Type B pancreatic cell (in vitro differentiated cells): Measurements from ENCODE around the gene DDX4. TPM values are rescaled to one million over a fixed set of nuclear protein-coding genes. Genes with fewer than 3 reads are reported as not detected.
"Not testable (repeated sequence)": the region's sequence is repeated elsewhere in the genome, so short reads cannot be mapped to it uniquely, and the experiment has no call there.

Experiments
- DNase-seq: peaks from one replicate; pipeline ENCODE4 v3.0.0; 2021; ENCODE audit warnings: mixed read lengths; ENCODE audit not compliant: unreplicated experiment; ENCODE audit errors: extremely low spot score
- H3K27ac Mint-ChIP-seq: 2 replicates; pipeline ENCODE4 v1.8.0; 2021; ENCODE audit warnings: mild to moderate bottlenecking, mixed read lengths
- H3K27me3 Mint-ChIP-seq: 2 replicates; pipeline ENCODE4 v1.8.0; 2021; ENCODE audit warnings: mixed read lengths
- H3K36me3 Mint-ChIP-seq: 2 replicates; pipeline ENCODE4 v1.8.0; 2021; ENCODE audit warnings: mixed read lengths
- H3K4me1 Mint-ChIP-seq: one replicate; pipeline ENCODE4 v1.8.0; 2021; ENCODE audit warnings: mixed read lengths; ENCODE audit not compliant: unreplicated experiment
- H3K4me3 Mint-ChIP-seq: 2 replicates; pipeline ENCODE4 v1.8.0; 2021; ENCODE audit warnings: mild to moderate bottlenecking, mixed read lengths
- H3K9me3 Mint-ChIP-seq: 2 replicates; pipeline ENCODE4 v1.8.0; 2021; ENCODE audit warnings: mixed read lengths
- total RNA-seq: library from RNA; stranded (reverse); gene quantifications from 2 replicates; pipeline ENCODE4 v1.2.1, GENCODE V29; 2021; ENCODE audit warnings: low replicate concordance
- TF ChIP-seq, protein P1 (sequence below): fragments of 200-600 bp; sonication (generic); conservative IDR thresholded peaks from 2 replicates; pipeline ENCODE4 v1.5.0; 2021; ENCODE audit warnings: antibody characterized with exemption, mild to moderate bottlenecking

The DDX4 gene
- total RNA-seq, 1 donor from 2014 or later: not detected

GRCh38 chr5:55714749-55715148 lies 23.1 kb upstream of the DDX4 start:
- Mint-ChIP-seq H3K4me1 (peaks cover 17% of the 10 kb centered on the region), H3K27ac (no peak overlapping the region), H3K36me3 (no peaks in the 10 kb centered on the region), H3K9me3 (peaks cover 19% of the 10 kb centered on the region), H3K27me3 (no peaks in the 10 kb centered on the region), H3K4me3 (no peak overlapping the region)
- TF ChIP-seq, protein P1, sequence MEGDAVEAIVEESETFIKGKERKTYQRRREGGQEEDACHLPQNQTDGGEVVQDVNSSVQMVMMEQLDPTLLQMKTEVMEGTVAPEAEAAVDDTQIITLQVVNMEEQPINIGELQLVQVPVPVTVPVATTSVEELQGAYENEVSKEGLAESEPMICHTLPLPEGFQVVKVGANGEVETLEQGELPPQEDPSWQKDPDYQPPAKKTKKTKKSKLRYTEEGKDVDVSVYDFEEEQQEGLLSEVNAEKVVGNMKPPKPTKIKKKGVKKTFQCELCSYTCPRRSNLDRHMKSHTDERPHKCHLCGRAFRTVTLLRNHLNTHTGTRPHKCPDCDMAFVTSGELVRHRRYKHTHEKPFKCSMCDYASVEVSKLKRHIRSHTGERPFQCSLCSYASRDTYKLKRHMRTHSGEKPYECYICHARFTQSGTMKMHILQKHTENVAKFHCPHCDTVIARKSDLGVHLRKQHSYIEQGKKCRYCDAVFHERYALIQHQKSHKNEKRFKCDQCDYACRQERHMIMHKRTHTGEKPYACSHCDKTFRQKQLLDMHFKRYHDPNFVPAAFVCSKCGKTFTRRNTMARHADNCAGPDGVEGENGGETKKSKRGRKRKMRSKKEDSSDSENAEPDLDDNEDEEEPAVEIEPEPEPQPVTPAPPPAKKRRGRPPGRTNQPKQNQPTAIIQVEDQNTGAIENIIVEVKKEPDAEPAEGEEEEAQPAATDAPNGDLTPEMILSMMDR: no peak
- no peak for DNase-seq

GRCh38 chr5:55715519-55716078 lies 22.3 kb upstream of the DDX4 start:
- Mint-ChIP-seq H3K27me3 (no peaks in the 10 kb centered on the region), H3K36me3 (no peaks in the 10 kb centered on the region), H3K9me3 (peaks cover 19% of the 10 kb centered on the region), H3K4me1 (peaks cover 17% of the 10 kb centered on the region), H3K27ac (no peak overlapping the region), H3K4me3 (no peak overlapping the region)
- TF ChIP-seq, protein P1: no peak
- no peak for DNase-seq

GRCh38 chr5:55719026-55719425 lies 18.8 kb upstream of the DDX4 start:
- DNase-seq, H3K4me3 Mint-ChIP-seq, H3K27me3 Mint-ChIP-seq, H3K4me1 Mint-ChIP-seq, H3K27ac Mint-ChIP-seq, H3K36me3 Mint-ChIP-seq: not testable (repeated sequence)
- peaks cover 16% of the 10 kb centered on the region for H3K9me3 Mint-ChIP-seq

DNA sequence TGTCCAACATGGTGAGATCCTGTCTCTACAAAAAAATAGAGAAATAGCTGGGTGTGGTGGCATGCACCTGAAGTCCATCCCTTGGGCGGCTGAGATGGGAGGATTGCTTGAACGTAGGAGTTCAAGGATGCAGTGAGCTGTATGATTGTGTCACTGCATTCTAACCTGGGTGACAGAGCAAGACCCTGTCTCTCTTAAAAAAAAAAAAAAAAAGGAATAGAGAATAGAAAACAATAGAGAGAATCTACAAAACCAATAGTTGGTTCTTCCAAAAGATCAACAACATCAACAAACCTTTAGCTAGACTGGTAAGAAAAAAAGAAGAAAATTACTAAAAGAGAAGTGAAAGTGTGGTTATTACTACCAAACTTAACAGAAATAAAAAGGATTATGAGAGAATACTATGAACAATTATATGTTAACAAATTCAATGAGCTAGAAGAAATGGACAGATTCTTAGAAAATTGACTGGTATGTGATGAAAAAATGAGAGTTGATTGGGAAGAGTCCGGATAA lies 17.6 kb upstream of the DDX4 start:
- TF ChIP-seq, protein P1: no peak
- no peaks in the 10 kb centered on the region for H3K27me3 Mint-ChIP-seq
- no peak for DNase-seq
- H3K36me3 Mint-ChIP-seq: no peaks in the 10 kb centered on the region
- H3K9me3 Mint-ChIP-seq: peaks cover 14% of the 10 kb centered on the region
- no peaks in the 10 kb centered on the region for H3K4me1 Mint-ChIP-seq
- H3K4me3 Mint-ChIP-seq: no peak overlapping the region
- no peak overlapping the region for H3K27ac Mint-ChIP-seq

DNA sequence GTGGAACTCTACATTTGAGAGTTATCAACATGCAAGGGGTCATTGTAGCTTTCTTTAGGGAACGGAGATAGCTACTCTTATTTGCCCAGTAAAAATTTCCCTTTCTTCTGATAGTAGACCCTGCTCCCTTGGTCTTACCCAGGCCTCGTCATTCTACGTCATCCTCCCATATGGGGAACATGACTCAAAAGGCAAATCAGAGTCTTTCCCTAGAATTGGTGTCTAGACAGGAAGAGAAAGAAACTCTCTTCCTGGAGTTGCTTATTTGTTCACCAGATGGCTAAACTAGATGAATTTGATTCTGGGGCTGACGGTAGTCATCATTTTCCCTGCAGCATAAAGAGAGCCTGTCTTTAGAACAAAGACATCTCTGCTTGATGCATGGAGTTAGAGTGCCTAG lies 13.6 kb upstream of the DDX4 start:
- H3K36me3 Mint-ChIP-seq: no peaks in the 10 kb centered on the region
- H3K27me3 Mint-ChIP-seq: no peaks in the 10 kb centered on the region
- TF ChIP-seq, protein P1: no peak
- H3K4me3 Mint-ChIP-seq: no peak overlapping the region
- no peak overlapping the region for H3K27ac Mint-ChIP-seq
- H3K9me3 Mint-ChIP-seq: no peaks in the 10 kb centered on the region
- H3K4me1 Mint-ChIP-seq: no peaks in the 10 kb centered on the region
- no peak for DNase-seq

DNA sequence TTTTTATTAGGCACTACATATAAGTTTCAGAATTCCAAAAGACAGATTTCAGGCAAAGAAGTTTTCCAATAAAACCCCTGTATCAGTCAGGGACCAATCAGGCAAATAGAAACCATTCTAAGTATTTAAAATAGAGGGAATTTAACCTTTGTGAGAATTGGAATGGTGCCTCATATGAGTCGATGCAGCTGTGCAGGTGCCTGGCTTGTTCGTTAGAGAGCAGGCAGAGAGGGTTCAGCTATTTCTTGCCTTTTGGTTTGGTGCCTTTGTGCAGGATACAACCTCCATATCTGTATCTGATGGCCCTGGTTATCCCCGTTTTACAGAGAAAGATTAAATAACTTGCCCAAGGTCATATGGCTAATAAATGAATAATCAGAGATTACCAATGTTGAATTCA lies 6.0 kb upstream of the DDX4 start:
- Mint-ChIP-seq H3K27ac (no peak overlapping the region), H3K9me3 (no peaks in the 10 kb centered on the region), H3K27me3 (no peaks in the 10 kb centered on the region), H3K36me3 (no peaks in the 10 kb centered on the region), H3K4me3 (no peak overlapping the region), H3K4me1 (no peaks in the 10 kb centered on the region)
- no peak for DNase-seq
- TF ChIP-seq, protein P1: no peak
